Measurements from ENCODE around the gene SNAPC1.

SNAPC1 gene

DNA sequence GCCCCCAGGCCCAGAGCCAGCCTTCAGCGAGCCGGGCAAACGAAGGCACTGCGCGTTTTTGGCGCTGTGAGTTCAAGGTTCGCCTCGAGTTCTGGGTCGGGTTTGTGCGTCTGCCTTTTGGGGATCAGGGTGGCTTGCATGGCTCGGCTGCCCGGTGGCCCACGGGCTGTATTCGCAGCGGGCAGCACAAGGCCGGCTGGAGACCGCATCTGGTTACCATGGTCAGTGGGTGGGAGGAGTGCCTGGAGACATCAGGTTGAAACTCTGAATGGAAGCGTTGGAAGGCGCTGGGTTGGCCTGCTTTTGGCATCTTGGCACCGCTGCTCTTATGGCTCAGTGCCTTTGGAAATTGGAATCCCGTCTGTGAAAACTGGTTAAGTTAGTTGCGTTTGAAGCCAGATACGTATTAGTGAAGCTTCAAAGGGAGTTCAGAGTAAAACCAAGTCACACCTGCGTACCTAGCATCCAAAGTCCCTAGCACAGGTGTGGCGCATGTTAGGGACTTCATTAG lies 50.9 kb downstream of the SNAPC1 start:
- no peak for DNase-seq

DNA sequence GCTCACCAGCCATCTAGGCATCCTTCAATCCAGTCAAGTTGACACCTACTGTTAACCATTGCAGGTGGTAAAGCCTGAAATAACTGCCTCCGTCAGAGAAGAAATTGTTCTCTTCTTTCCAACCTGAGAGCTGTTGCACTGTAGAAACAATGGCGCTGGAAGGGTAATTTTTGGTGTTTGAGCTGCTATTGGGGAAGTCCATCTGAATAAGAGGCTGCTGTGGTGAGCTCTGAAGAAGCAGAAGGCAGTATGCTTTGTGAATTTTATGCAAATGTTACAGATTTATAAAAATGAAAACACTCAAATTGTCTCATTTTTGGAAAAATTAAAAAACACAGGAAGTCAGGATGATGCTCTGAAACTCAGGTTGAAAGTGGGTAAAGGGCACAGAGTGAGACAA lies 60.2 kb downstream of the SNAPC1 start:
- no peak for DNase-seq

DNA sequence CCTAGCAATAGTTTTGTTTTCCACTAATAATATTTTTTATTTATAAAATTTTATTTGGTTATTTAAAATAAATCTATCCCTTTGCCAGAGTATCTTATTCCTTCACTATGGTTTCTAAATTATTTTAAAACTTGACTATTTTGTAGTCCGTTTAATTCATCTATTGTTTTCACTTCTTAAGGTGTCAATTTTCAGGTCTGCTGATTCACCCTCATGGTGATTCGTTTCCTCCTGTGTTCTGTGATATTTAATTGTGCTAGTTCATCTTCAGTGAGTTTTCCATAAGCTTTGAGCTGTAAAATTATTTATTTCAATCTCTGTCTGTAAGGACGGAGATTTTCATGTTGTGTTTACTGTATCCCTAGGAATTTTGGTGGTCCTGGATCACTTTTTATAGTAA lies 70.6 kb downstream of the SNAPC1 start:
- no peak for DNase-seq

DNA sequence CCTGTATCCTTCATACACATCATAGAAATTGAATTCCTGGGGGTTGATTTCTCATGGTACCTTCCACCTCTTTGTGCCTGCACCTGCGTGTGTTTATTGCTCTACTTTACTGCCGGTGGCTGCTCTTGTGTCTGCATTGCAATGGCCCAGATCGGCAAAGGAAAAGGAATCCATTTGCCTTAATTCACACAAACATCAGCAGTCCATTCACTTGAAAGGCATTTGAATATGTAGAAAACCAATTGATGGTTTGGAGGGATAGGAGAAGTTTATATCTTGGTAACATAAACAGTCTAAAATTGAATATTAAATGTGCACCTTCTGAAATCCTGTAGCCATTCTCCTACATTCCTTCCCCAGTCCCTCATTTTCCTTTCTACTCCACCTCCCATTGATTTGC lies 74.0 kb downstream of the SNAPC1 start:
- DNase-seq = no peak

DNA sequence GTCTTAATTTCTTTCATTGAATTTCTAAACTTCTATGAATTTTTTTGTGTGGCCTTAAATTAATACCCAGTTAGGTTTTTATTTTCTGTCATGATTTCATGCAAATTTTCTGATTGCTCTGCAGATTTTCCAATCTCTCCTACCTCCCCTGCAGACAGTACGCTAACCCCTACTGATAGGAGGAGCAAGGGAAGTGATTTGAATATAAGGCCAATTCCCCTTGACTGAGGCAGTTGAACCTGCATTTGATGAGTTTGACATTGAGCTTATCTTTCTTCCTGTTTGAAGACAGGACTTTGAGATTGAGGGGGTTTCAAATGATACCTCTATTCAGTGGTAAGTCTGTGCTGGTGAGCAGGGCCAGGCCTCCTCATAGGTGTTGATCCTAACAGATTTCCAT lies 74.6 kb downstream of the SNAPC1 start:
- DNase-seq = no peak

DNA sequence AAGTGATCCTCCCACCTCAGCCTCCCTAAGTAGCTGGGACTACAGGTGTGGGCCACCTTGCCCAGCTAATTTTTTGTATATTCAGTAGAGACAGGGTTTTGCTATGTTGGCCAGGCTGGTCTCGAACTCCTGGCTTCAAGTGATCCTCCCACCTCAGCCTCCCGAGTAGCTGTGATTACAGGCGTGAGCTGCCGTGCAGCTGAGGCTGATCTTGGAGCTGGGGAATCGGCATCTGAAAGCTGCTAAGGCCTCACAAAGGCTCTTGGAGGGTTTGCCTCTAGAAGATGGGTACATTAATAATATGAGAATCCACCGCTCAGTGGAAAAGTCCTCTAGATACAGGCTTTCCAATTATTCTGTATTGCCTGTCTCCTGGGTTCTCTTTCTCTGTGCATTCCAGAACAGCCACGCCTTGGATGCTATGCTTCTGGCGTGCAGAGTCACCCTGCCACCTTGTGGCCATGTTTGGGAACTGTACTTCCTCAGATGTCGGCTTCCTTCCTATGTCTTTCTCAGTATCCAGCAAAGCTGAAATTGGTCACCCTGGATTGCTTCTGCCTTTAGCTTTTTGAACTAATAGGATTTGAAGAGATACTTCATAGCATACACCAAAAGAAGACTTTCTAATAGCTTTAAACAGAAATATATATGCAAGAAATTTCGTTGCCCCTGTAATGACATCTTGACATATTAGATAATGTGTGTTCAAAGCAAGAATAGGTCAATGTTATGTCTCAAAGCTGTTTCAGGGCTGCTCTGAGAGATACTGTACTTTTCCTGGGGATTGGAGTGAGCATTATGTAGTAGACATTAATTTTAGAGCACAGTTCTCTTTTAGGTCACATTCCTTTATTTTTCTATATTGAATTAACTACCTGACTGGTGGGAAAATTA lies 75.4 kb downstream of the SNAPC1 start:
- peak; percentile 64 for DNase-seq

DNA sequence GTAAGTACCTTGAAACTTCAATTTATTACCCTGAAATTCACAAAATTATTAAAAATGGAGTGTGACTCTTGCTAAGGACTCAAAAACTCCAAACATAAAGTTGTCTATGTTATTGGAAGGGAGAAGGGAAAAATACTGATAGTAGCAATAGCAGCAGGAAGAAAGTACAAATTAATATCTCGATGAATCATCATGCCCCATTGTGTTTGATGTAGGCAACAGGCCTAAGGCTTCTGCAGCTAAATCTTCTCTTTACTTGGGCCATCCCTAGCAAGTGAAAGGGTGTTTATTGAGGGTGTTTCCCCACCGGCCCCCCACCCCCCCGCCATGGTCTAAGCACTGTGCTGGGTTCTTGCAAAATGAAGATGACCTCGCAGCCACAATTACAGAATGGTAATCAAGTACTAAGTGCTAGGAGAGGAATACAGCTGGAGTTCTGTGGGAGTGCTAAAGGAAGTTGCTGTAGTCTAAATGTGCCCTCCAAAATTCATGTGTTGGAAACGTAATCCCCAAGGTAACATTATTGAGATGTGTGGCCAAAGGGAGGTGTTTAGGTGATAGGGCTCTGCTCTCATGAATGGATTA lies 76.5 kb downstream of the SNAPC1 start:
- DNase-seq = no peak

DNA sequence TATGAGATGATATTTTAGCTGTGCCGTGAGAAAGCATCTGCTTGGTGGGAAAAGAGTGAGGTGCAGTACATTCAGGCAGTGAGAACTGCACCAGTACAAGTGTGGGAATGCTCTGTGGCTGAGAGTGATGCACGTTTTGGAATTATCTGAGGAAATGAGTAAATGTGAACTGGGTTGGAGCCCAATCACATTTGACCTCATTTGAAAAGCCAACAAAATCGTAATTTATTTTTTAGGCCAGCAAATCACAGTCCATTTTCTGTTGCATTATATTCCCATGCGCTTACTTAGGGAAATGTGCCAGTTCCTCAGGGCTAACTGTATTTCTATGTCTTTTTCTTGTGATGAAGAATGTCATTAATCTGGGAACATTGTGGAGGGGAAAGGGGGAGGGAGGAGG lies 77.3 kb downstream of the SNAPC1 start:
- no peak for DNase-seq

DNA sequence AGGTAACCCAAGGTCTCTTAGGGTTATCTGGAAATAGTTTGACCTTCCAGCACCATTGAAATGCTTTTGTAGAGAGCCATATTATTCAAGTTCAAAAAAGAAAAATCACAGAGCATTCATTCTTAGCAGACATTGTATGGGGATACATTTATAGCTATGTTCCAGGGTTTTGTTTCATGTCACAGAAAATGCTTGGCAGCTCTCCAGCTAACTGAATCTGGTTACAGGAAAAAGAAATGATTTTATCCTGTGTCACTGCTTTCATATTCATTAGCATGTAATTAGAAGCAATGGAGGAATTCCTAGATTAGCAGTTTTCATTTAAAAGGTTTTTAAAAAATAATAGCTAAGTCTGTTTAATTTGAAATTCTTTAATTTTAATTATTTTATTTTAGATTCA lies 78.9 kb downstream of the SNAPC1 start:
- DNase-seq = no peak
